SK-N-SH treated with all-trans-retinoic acid at 6 μM for 48 hours (cell line): ENCODE data around the gene MTCL1.

Experiments
- ATAC-seq: fragments of 200-7000 bp; cut with Tn5 transposase; 3 replicates; pipeline ENCODE4 v1.9.1; 2020; ENCODE audit warnings: mild to moderate bottlenecking, moderate library complexity
- ARNTL ChIP-seq: fragments of 450-650 bp; formaldehyde crosslinking; IDR thresholded peaks from 2 replicates; pipeline ENCODE4 v1.5.0; 2020; ENCODE audit warnings: low read depth, mild to moderate bottlenecking, moderate library complexity, borderline replicate concordance
- BACH2 ChIP-seq: fragments of 250-450 bp; sonication (Bioruptor Pico); IDR thresholded peaks from 2 replicates; pipeline ENCODE4 v1.9.0; 2021; ENCODE audit warnings: mild to moderate bottlenecking, borderline replicate concordance
- CSDC2 ChIP-seq: fragments of 250-450 bp; sonication (Bioruptor Pico); IDR thresholded peaks from 2 replicates; pipeline ENCODE4 v1.5.0; 2020; ENCODE audit warnings: mild to moderate bottlenecking, moderate library complexity
- ESRRG ChIP-seq: fragments of 250-450 bp; sonication (Bioruptor Pico); IDR thresholded peaks from 2 replicates; pipeline ENCODE4 v1.6.1; 2021; ENCODE audit warnings: mild to moderate bottlenecking
- GLIS3 ChIP-seq: fragments of 250-450 bp; sonication (Bioruptor Pico); IDR thresholded peaks from 2 replicates; pipeline ENCODE4 v1.5.0; 2020; ENCODE audit warnings: mild to moderate bottlenecking, moderate library complexity
- ISL1 ChIP-seq: fragments of 250-450 bp; sonication (Bioruptor Pico); IDR thresholded peaks from 2 replicates; pipeline ENCODE4 v2.1.2; 2022; ENCODE audit warnings: mild to moderate bottlenecking, moderate library complexity
- OSR1 ChIP-seq: fragments of 250-450 bp; sonication (Bioruptor Pico); IDR thresholded peaks from 2 replicates; pipeline ENCODE4 v1.8.0; 2022; ENCODE audit warnings: moderate library complexity, mild to moderate bottlenecking, inconsistent platforms
- PPARA ChIP-seq: fragments of 250-450 bp; sonication (Bioruptor Pico); IDR thresholded peaks from 2 replicates; pipeline ENCODE4 v1.5.0; 2020; ENCODE audit warnings: mild to moderate bottlenecking, borderline replicate concordance
- RARB ChIP-seq: fragments of 250-450 bp; sonication (Bioruptor Pico); IDR thresholded peaks from 2 replicates; pipeline ENCODE4 v1.8.0; 2021; ENCODE audit warnings: mild to moderate bottlenecking, moderate library complexity
- SNAI2 ChIP-seq: fragments of 250-450 bp; sonication (Bioruptor Pico); IDR thresholded peaks from 2 replicates; pipeline ENCODE4 v1.5.0; 2020; ENCODE audit warnings: mild to moderate bottlenecking, moderate library complexity
- TCF4 ChIP-seq: fragments of 250-450 bp; sonication (Bioruptor Pico); IDR thresholded peaks from 2 replicates; pipeline ENCODE4 v1.8.0; 2021; ENCODE audit warnings: mild to moderate bottlenecking, moderate library complexity, borderline replicate concordance
- TOX ChIP-seq: fragments of 250-450 bp; sonication (Bioruptor Pico); IDR thresholded peaks from 2 replicates; pipeline ENCODE4 v1.8.0; 2021; ENCODE audit warnings: mild to moderate bottlenecking, moderate library complexity, borderline replicate concordance
- ZC3H10 ChIP-seq: fragments of 250-450 bp; sonication (Bioruptor Pico); IDR thresholded peaks from 2 replicates; pipeline ENCODE4 v1.5.1; 2021; ENCODE audit warnings: mild to moderate bottlenecking, moderate library complexity
- ZFP3 ChIP-seq: fragments of 250-450 bp; sonication (Bioruptor Pico); IDR thresholded peaks from 2 replicates; pipeline ENCODE4 v1.5.0; 2020; ENCODE audit warnings: mild to moderate bottlenecking, moderate library complexity
- ZFP30 ChIP-seq: fragments of 450-650 bp; formaldehyde crosslinking; IDR thresholded peaks from 2 replicates; pipeline ENCODE4 v1.5.0; 2022; ENCODE audit warnings: mild to moderate bottlenecking, moderate library complexity
- ZNF565 ChIP-seq: fragments of 450-650 bp; formaldehyde crosslinking; conservative IDR thresholded peaks from 2 replicates; pipeline ENCODE4 v1.5.0; 2020; ENCODE audit warnings: low read depth, mild to moderate bottlenecking, moderate library complexity
- ZNF70 ChIP-seq: fragments of 450-650 bp; formaldehyde crosslinking; IDR thresholded peaks from 2 replicates; pipeline ENCODE4 v1.5.0; 2020; ENCODE audit warnings: mild to moderate bottlenecking, moderate library complexity
- ZNF8 ChIP-seq: fragments of 450-650 bp; formaldehyde crosslinking; IDR thresholded peaks from 2 replicates; pipeline ENCODE4 v1.5.0; 2020; ENCODE audit warnings: mild to moderate bottlenecking, moderate library complexity
- TF ChIP-seq, protein P1 (sequence below): fragments of 250-450 bp; sonication (Bioruptor Pico); IDR thresholded peaks from 2 replicates; pipeline ENCODE4 v1.8.0; 2021; ENCODE audit warnings: low read depth, mild to moderate bottlenecking, moderate library complexity, borderline replicate concordance
- TF ChIP-seq, protein P2 (sequence below): fragments of 250-450 bp; sonication (Bioruptor Pico); IDR thresholded peaks from 2 replicates; pipeline ENCODE4 v1.5.1; 2020; ENCODE audit warnings: low read depth, mild to moderate bottlenecking, moderate library complexity
- TF ChIP-seq, protein P3 (sequence below): fragments of 250-450 bp; sonication (Bioruptor Pico); IDR thresholded peaks from 2 replicates; pipeline ENCODE4 v1.8.0; 2020; ENCODE audit warnings: mild to moderate bottlenecking, moderate library complexity, borderline replicate concordance
- TF ChIP-seq, protein P4 (sequence below): fragments of 250-450 bp; sonication (Bioruptor Pico); IDR thresholded peaks from 2 replicates; pipeline ENCODE4 v1.5.0; 2020; ENCODE audit warnings: mild to moderate bottlenecking, moderate library complexity
- TF ChIP-seq, protein P5 (sequence below): fragments of 250-450 bp; sonication (Bioruptor Pico); IDR thresholded peaks from 2 replicates; pipeline ENCODE4 v1.5.1; 2021; ENCODE audit warnings: mild to moderate bottlenecking, moderate library complexity

The MTCL1 gene

DNA sequence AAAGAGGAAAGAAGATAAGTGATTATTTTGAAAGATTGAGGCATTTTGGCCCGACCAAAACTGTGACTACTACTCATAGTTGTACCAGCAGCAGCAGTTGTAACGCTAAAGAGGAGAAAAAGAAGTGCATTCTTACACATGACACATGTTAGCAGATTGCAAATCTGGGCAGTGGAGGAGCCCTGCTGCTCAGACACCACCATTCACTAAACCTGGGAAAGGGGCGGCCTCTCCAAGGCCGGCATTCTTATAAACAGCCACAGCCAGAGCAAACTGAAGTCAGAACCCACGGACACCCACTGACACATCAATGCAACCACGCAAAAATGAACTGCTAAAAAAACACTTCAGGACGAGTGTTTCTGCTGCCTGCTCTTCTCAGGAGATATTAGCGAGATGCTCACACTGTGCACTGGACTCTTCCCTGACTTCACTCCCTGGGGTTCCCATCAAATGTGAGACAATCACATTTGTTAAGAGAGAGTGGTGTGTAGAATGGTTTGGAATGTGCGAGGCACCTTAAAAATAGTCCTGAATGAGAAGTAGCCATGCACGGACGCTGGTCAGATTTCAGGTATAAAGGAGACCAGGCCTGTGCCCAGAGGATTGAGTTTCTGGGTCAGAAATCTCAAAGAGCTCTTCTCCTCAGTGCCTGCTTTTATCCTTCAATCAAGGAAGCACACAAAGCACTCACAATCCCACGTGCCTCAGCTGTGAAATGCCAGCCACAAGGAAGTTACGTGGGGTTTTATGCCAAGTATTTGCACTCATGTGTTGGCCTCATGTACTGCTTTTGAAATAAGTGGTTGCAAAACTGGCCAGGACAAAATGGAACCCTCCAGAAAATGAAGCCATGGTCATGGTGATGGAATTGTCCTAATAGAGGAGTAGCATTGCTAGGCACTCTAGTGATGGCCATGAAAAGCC is 83.4 kb downstream of the MTCL1 start (continued):
- TF ChIP-seq, protein P1, sequence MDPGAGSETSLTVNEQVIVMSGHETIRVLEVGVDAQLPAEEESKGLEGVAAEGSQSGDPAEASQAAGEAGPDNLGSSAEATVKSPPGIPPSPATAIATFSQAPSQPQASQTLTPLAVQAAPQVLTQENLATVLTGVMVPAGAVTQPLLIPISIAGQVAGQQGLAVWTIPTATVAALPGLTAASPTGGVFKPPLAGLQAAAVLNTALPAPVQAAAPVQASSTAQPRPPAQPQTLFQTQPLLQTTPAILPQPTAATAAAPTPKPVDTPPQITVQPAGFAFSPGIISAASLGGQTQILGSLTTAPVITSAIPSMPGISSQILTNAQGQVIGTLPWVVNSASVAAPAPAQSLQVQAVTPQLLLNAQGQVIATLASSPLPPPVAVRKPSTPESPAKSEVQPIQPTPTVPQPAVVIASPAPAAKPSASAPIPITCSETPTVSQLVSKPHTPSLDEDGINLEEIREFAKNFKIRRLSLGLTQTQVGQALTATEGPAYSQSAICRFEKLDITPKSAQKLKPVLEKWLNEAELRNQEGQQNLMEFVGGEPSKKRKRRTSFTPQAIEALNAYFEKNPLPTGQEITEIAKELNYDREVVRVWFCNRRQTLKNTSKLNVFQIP (CRISPR knock-in tag): no peak
- TF ChIP-seq ZFP3 (no peak), SNAI2 (CRISPR knock-in tag) (no peak)
- TF ChIP-seq, protein P2, sequence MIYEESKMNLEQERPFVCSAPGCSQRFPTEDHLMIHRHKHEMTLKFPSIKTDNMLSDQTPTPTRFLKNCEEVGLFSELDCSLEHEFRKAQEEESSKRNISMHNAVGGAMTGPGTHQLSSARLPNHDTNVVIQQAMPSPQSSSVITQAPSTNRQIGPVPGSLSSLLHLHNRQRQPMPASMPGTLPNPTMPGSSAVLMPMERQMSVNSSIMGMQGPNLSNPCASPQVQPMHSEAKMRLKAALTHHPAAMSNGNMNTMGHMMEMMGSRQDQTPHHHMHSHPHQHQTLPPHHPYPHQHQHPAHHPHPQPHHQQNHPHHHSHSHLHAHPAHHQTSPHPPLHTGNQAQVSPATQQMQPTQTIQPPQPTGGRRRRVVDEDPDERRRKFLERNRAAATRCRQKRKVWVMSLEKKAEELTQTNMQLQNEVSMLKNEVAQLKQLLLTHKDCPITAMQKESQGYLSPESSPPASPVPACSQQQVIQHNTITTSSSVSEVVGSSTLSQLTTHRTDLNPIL (CRISPR knock-in tag): no peak
- TF ChIP-seq, protein P3, sequence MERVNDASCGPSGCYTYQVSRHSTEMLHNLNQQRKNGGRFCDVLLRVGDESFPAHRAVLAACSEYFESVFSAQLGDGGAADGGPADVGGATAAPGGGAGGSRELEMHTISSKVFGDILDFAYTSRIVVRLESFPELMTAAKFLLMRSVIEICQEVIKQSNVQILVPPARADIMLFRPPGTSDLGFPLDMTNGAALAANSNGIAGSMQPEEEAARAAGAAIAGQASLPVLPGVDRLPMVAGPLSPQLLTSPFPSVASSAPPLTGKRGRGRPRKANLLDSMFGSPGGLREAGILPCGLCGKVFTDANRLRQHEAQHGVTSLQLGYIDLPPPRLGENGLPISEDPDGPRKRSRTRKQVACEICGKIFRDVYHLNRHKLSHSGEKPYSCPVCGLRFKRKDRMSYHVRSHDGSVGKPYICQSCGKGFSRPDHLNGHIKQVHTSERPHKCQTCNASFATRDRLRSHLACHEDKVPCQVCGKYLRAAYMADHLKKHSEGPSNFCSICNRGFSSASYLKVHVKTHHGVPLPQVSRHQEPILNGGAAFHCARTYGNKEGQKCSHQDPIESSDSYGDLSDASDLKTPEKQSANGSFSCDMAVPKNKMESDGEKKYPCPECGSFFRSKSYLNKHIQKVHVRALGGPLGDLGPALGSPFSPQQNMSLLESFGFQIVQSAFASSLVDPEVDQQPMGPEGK (CRISPR knock-in tag): no peak

DNA sequence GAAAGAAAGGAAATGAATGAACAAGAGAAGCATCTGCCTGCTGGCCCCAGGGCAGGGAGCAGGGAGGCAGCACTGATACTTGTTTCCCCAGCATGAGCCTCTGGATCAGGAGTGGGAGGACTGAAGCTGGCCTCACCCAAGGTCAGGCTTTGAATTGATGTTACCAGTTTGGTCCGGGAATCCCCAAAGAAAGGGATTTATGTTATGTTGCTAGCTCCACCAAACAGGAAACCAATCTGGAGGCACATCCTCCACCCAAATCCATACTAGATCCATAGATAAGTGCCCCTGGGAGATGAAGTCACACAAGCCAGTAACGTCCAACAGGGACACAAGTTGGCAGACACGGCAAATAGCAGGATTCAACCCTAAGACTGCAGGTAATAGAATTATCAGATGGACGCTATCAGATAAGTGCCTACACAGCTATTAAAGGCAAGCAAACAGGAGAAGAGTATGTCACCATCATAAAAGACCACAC is 85.9 kb downstream of the MTCL1 start:
- TF ChIP-seq TOX (CRISPR knock-in tag): no peak
- no peak for TF ChIP-seq ZC3H10
- TF ChIP-seq PPARA (CRISPR knock-in tag): no peak
- TF ChIP-seq, protein P4, sequence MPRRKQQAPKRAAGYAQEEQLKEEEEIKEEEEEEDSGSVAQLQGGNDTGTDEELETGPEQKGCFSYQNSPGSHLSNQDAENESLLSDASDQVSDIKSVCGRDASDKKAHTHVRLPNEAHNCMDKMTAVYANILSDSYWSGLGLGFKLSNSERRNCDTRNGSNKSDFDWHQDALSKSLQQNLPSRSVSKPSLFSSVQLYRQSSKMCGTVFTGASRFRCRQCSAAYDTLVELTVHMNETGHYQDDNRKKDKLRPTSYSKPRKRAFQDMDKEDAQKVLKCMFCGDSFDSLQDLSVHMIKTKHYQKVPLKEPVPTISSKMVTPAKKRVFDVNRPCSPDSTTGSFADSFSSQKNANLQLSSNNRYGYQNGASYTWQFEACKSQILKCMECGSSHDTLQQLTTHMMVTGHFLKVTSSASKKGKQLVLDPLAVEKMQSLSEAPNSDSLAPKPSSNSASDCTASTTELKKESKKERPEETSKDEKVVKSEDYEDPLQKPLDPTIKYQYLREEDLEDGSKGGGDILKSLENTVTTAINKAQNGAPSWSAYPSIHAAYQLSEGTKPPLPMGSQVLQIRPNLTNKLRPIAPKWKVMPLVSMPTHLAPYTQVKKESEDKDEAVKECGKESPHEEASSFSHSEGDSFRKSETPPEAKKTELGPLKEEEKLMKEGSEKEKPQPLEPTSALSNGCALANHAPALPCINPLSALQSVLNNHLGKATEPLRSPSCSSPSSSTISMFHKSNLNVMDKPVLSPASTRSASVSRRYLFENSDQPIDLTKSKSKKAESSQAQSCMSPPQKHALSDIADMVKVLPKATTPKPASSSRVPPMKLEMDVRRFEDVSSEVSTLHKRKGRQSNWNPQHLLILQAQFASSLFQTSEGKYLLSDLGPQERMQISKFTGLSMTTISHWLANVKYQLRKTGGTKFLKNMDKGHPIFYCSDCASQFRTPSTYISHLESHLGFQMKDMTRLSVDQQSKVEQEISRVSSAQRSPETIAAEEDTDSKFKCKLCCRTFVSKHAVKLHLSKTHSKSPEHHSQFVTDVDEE: peak; percentile 50; the same call in 1 of the 2 replicates
- TF ChIP-seq ARNTL: no peak
- TF ChIP-seq GLIS3 (CRISPR knock-in tag): no peak
- TF ChIP-seq, protein P1 (CRISPR knock-in tag): no peak
- TF ChIP-seq ZFP30: no peak
- TF ChIP-seq, protein P5, sequence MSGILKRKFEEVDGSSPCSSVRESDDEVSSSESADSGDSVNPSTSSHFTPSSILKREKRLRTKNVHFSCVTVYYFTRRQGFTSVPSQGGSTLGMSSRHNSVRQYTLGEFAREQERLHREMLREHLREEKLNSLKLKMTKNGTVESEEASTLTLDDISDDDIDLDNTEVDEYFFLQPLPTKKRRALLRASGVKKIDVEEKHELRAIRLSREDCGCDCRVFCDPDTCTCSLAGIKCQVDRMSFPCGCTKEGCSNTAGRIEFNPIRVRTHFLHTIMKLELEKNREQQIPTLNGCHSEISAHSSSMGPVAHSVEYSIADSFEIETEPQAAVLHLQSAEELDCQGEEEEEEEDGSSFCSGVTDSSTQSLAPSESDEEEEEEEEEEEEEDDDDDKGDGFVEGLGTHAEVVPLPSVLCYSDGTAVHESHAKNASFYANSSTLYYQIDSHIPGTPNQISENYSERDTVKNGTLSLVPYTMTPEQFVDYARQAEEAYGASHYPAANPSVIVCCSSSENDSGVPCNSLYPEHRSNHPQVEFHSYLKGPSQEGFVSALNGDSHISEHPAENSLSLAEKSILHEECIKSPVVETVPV (CRISPR knock-in tag): no peak
- no peak for TF ChIP-seq SNAI2 (CRISPR knock-in tag)
- no peak for TF ChIP-seq ZNF8 (CRISPR knock-in tag)
- TF ChIP-seq ISL1 (CRISPR knock-in tag): peak; percentile 45
- no peak for TF ChIP-seq RARB (CRISPR knock-in tag)
- TF ChIP-seq ZNF565: no peak
- TF ChIP-seq ESRRG (CRISPR knock-in tag): no peak
- TF ChIP-seq ZFP3: peak; percentile 38; the same call in 1 of the 2 replicates
- no peak for TF ChIP-seq CSDC2
- TF ChIP-seq, protein P3 (CRISPR knock-in tag): no peak
- TF ChIP-seq OSR1 (CRISPR knock-in tag): no peak
- TF ChIP-seq TCF4: 0 out of 2 replicates have a peak, but pooled peaks have one; percentile 11
- TF ChIP-seq, protein P2 (CRISPR knock-in tag): peak; percentile 34; the same call in 1 of the 2 replicates
- no peak for TF ChIP-seq ZNF70 (CRISPR knock-in tag)
- TF ChIP-seq BACH2 (CRISPR knock-in tag): no peak
- no peak for ATAC-seq
